Astrocyte (in vitro differentiated cells and primary cell): ENCODE measurements around the gene NFE2. TPM values are rescaled to one million over a fixed set of nuclear protein-coding genes. Genes with fewer than 3 reads are reported as not detected.

ENCODE experiments used
- DNase-seq: peaks from one replicate; pipeline ENCODE4 v3.0.0-alpha.2; 2010; ENCODE audit warnings: low read depth
- FAIRE-seq: peaks from 2 replicates; lab custom pipeline; 2011; peaks lifted over from hg19 to GRCh38; lab: Jason Lieb, UNC
- H2AFZ ChIP-seq: 2 replicates; pipeline ENCODE4 v1.6.0; 2012; ENCODE audit warnings: low read depth, low read length, inconsistent platforms
- H3K27ac ChIP-seq: 2 replicates; pipeline ENCODE4 v1.5.1; 2011; ENCODE audit warnings: low read depth, low read length, inconsistent platforms
- H3K27me3 ChIP-seq: 2 replicates; pipeline ENCODE4 v1.6.0; 2011; ENCODE audit warnings: low read length, inconsistent platforms; ENCODE audit not compliant: insufficient read depth
- H3K36me3 ChIP-seq: 2 replicates; pipeline ENCODE4 v1.5.1; 2011; ENCODE audit warnings: low read length, inconsistent platforms; ENCODE audit not compliant: insufficient read depth
- H3K4me1 ChIP-seq: 2 replicates; pipeline ENCODE4 v1.5.1; 2011; ENCODE audit warnings: low read length, inconsistent platforms; ENCODE audit not compliant: insufficient read depth
- H3K4me2 ChIP-seq: 2 replicates; pipeline ENCODE4 v1.6.0; 2012; ENCODE audit warnings: low read length, inconsistent platforms
- H3K4me3 ChIP-seq: 2 replicates; pipeline ENCODE4 v1.5.1; 2011; ENCODE audit warnings: low read depth, mild to moderate bottlenecking, low read length, inconsistent platforms; ENCODE audit not compliant: insufficient read depth
- H3K79me2 ChIP-seq: 2 replicates; pipeline ENCODE4 v1.6.0; 2012; ENCODE audit warnings: mild to moderate bottlenecking, low read length, inconsistent platforms; ENCODE audit not compliant: insufficient read depth
- H3K9ac ChIP-seq: 2 replicates; pipeline ENCODE4 v1.6.0; 2012; ENCODE audit warnings: mild to moderate bottlenecking, low read length, inconsistent platforms
- H3K9me3 ChIP-seq: 2 replicates; pipeline ENCODE4 v1.5.1; 2012; ENCODE audit warnings: low read depth, mild to moderate bottlenecking, low read length, inconsistent platforms; ENCODE audit not compliant: insufficient read depth
- H4K20me1 ChIP-seq: 2 replicates; pipeline ENCODE4 v1.6.0; 2012; ENCODE audit warnings: low read length, inconsistent platforms; ENCODE audit not compliant: insufficient read depth
- H3K27ac Mint-ChIP-seq: one replicate; pipeline ENCODE4 v1.8.0; 2021; ENCODE audit warnings: mild to moderate bottlenecking, mixed read lengths; ENCODE audit not compliant: unreplicated experiment
- H3K27me3 Mint-ChIP-seq: one replicate; pipeline ENCODE4 v1.8.0; 2021; ENCODE audit warnings: low read depth, mixed read lengths; ENCODE audit not compliant: unreplicated experiment
- H3K36me3 Mint-ChIP-seq: one replicate; pipeline ENCODE4 v1.8.0; 2021; ENCODE audit warnings: low read depth, mixed read lengths; ENCODE audit not compliant: unreplicated experiment
- H3K4me1 Mint-ChIP-seq: one replicate; pipeline ENCODE4 v1.8.0; 2021; ENCODE audit warnings: low read depth, mixed read lengths; ENCODE audit not compliant: unreplicated experiment
- H3K4me3 Mint-ChIP-seq: one replicate; pipeline ENCODE4 v1.8.0; 2021; ENCODE audit warnings: mild to moderate bottlenecking, moderate library complexity, mixed read lengths; ENCODE audit not compliant: unreplicated experiment
- H3K9me3 Mint-ChIP-seq: one replicate; pipeline ENCODE4 v1.8.0; 2021; ENCODE audit warnings: mild to moderate bottlenecking, mixed read lengths; ENCODE audit not compliant: unreplicated experiment
- EZH2 ChIP-seq: IDR thresholded peaks from 2 replicates; pipeline ENCODE4 v1.6.1; 2012; ENCODE audit warnings: mild to moderate bottlenecking, low read length, inconsistent platforms; ENCODE audit not compliant: insufficient read depth
- total RNA-seq: library from RNA; stranded (reverse); gene quantifications from 2 replicates; pipeline ENCODE4 v1.2.1, GENCODE V29; 2021
- TF ChIP-seq, protein P1 (sequence below): IDR thresholded peaks from 2 replicates; pipeline ENCODE4 v1.5.1; 2011; ENCODE audit warnings: low read depth, mild to moderate bottlenecking, inconsistent platforms, low read length, moderate library complexity; ENCODE audit not compliant: insufficient read depth

Gene NFE2
- total RNA-seq, 1 donor from 2014 or later = 0.41 TPM

DNA sequence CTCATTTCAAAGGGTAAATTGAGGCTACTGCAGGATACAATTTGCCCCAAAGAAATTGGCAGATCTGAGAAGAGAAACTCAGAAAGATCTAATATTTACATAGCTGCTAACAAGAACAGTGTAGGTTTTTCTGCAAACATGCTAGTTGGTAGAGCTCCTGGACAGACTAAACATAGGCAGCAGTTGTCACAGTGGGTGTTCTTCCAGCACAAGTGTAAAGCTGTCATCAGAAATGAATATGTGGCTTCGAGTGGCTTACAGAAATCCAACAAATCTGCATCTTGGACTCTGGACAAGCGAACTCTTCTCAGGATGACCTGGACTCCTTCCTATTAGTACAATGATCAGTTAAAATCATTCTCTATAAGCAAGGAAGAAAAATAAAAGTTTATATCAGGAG is 26.8 kb downstream of the NFE2 start:
- no peak overlapping the region for H2AFZ ChIP-seq
- Mint-ChIP-seq H3K27me3 (no peaks in the 10 kb centered on the region), H3K4me3 (no peak overlapping the region), H3K27ac (no peak overlapping the region), H3K4me1 (peaks cover 10% of the 10 kb centered on the region), H3K36me3 (peaks cover 6% of the 10 kb centered on the region), H3K9me3 (no peaks in the 10 kb centered on the region)
- H3K4me3 ChIP-seq = no peak overlapping the region
- FAIRE-seq (no peak), DNase-seq (no peak)
- no peak overlapping the region for H3K4me2 ChIP-seq
- peaks cover 89% of the 10 kb centered on the region for H3K79me2 ChIP-seq
- peaks cover 13% of the 10 kb centered on the region for H3K36me3 ChIP-seq
- peaks cover 8% of the 10 kb centered on the region for H3K4me1 ChIP-seq
- H3K9me3 ChIP-seq = no peaks in the 10 kb centered on the region
- no peak for TF ChIP-seq EZH2
- TF ChIP-seq, protein P1, sequence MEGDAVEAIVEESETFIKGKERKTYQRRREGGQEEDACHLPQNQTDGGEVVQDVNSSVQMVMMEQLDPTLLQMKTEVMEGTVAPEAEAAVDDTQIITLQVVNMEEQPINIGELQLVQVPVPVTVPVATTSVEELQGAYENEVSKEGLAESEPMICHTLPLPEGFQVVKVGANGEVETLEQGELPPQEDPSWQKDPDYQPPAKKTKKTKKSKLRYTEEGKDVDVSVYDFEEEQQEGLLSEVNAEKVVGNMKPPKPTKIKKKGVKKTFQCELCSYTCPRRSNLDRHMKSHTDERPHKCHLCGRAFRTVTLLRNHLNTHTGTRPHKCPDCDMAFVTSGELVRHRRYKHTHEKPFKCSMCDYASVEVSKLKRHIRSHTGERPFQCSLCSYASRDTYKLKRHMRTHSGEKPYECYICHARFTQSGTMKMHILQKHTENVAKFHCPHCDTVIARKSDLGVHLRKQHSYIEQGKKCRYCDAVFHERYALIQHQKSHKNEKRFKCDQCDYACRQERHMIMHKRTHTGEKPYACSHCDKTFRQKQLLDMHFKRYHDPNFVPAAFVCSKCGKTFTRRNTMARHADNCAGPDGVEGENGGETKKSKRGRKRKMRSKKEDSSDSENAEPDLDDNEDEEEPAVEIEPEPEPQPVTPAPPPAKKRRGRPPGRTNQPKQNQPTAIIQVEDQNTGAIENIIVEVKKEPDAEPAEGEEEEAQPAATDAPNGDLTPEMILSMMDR = no peak
- H3K27me3 ChIP-seq = no peaks in the 10 kb centered on the region
- H3K27ac ChIP-seq = no peak overlapping the region
- H4K20me1 ChIP-seq = no peaks in the 10 kb centered on the region
- no peak overlapping the region for H3K9ac ChIP-seq

DNA sequence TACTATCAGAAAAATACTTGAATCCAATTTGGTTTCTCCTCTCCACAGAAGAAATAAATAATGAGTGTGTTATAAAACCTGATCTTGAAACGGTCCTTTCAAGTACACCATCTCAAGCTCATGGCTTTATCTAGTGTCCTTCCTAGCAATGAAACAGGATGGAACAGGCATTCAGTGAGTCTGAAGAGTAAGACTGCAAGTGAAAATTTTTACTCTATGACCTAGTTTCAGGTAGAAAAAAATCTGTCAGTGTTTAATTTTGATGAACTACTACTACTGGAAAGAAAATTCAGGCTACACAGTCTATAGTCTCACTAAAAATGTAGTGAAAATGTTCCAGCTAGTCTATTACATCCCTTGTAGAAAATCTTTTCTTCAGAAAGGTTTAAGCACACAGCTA is 28.6 kb downstream of the NFE2 start:
- Mint-ChIP-seq H3K27me3 (no peaks in the 10 kb centered on the region), H3K4me3 (no peak overlapping the region), H3K36me3 (peaks cover 6% of the 10 kb centered on the region), H3K9me3 (no peaks in the 10 kb centered on the region), H3K4me1 (peaks cover 6% of the 10 kb centered on the region), H3K27ac (no peak overlapping the region)
- DNase-seq (no peak), FAIRE-seq (no peak)
- no peak overlapping the region for H3K27ac ChIP-seq
- H3K9ac ChIP-seq = no peak overlapping the region
- TF ChIP-seq, protein P1 = no peak
- no peak for TF ChIP-seq EZH2
- H3K4me2 ChIP-seq = no peak overlapping the region
- H3K9me3 ChIP-seq = no peaks in the 10 kb centered on the region
- H2AFZ ChIP-seq = no peak overlapping the region
- no peaks in the 10 kb centered on the region for H3K4me1 ChIP-seq
- H4K20me1 ChIP-seq = no peaks in the 10 kb centered on the region
- H3K27me3 ChIP-seq = no peaks in the 10 kb centered on the region
- peaks cover 13% of the 10 kb centered on the region for H3K36me3 ChIP-seq
- H3K79me2 ChIP-seq = peaks cover 88% of the 10 kb centered on the region
- H3K4me3 ChIP-seq = no peak overlapping the region

DNA sequence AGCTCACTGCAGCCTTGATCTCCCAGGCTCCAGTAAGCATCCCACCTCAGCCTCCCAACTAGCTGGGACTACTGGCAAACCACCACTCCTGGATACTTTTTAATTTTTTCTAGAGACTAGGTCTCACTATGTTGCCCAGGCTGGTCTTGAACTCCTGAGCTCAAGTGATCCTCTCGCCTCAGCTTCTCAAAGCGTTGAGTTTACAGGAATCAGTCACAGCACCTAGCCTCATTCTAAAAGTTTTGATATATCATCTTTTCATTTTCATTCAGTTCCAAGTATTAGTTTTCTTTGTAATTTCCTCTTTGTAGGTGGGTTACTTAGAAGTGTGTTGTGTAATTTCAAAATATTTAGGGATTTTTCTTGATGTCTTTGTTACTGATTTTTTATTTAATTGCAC is 30.5 kb downstream of the NFE2 start:
- Mint-ChIP-seq H3K4me3 (no peak overlapping the region), H3K36me3 (peaks cover 3% of the 10 kb centered on the region), H3K27ac (no peak overlapping the region), H3K4me1 (no peaks in the 10 kb centered on the region), H3K27me3 (no peaks in the 10 kb centered on the region), H3K9me3 (no peaks in the 10 kb centered on the region)
- DNase-seq (no peak), FAIRE-seq (no peak)
- no peaks in the 10 kb centered on the region for H4K20me1 ChIP-seq
- no peak overlapping the region for H2AFZ ChIP-seq
- H3K27ac ChIP-seq = no peak overlapping the region
- peaks cover 87% of the 10 kb centered on the region for H3K79me2 ChIP-seq
- no peak overlapping the region for H3K4me2 ChIP-seq
- no peak for TF ChIP-seq EZH2
- TF ChIP-seq, protein P1 = no peak
- H3K9me3 ChIP-seq = no peaks in the 10 kb centered on the region
- H3K27me3 ChIP-seq = no peaks in the 10 kb centered on the region
- peaks cover 14% of the 10 kb centered on the region for H3K36me3 ChIP-seq
- no peak overlapping the region for H3K4me3 ChIP-seq
- no peaks in the 10 kb centered on the region for H3K4me1 ChIP-seq
- no peak overlapping the region for H3K9ac ChIP-seq
